ENCODE measurements around the gene COL4A3.

- TF ChIP-seq CTCF (IDR thresholded peaks at IDR 0.05; ENCODE audit: low read depth, low read length) = no peak
- TF ChIP-seq POLR2A (IDR thresholded peaks at IDR 0.05; ENCODE audit: extremely low read depth, insufficient read length) = no peak
- TF ChIP-seq MYC (IDR thresholded peaks at IDR 0.05; ENCODE audit: low read depth, low read length) = no peak
These were observed 159.4 kb downstream of the COL4A3 start for GRCh38 chr2:227323818-227324217.
